Measurements from ENCODE around the gene RNPEP.

DNA sequence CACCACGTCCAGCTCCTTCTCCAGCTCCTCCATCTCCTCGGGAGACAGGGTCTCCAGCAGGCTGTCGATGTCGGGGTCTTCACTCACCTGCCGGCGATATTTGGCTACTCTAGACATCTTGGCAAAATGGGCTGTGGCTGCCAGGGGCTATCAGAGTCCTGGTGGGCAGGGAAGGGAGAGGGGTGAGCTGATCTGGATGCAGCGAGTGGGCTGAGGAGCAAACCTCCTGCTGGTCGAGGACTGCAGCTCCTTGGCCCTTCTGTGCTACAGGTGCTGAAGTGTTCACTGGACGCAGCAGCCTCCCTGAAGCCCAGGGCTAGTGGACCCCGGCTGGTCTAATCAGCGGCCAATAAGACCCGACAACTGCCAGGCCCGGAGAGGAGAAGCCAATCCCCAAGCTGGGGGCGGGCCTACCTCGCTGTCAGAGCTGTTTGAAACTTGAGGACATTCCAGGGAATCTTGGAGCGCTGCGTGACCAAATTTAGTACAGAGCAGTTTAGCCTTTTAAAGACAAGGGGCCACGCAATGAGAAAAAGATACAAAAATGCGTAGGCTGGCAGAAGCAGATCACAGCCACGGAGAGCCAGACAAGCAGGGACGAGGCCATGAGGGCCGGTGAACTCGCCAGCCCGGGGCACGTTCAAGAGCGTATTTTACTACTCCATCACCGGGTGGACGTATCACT lies 36.1 kb upstream of the RNPEP start, which contains the start of gene LMOD1:
- TF ChIP-seq, protein P1, sequence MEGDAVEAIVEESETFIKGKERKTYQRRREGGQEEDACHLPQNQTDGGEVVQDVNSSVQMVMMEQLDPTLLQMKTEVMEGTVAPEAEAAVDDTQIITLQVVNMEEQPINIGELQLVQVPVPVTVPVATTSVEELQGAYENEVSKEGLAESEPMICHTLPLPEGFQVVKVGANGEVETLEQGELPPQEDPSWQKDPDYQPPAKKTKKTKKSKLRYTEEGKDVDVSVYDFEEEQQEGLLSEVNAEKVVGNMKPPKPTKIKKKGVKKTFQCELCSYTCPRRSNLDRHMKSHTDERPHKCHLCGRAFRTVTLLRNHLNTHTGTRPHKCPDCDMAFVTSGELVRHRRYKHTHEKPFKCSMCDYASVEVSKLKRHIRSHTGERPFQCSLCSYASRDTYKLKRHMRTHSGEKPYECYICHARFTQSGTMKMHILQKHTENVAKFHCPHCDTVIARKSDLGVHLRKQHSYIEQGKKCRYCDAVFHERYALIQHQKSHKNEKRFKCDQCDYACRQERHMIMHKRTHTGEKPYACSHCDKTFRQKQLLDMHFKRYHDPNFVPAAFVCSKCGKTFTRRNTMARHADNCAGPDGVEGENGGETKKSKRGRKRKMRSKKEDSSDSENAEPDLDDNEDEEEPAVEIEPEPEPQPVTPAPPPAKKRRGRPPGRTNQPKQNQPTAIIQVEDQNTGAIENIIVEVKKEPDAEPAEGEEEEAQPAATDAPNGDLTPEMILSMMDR (conservative IDR thresholded peaks at IDR 0.05; ENCODE audit: low read length), result no peak
- no peak for TF ChIP-seq EZH2phosphoT487 (IDR thresholded peaks at IDR 0.05; ENCODE audit: borderline replicate concordance)
